HG03108 (cell line): ENCODE results near the gene ZNF764.
"Not testable (repeated sequence)": the region's sequence is repeated elsewhere in the genome, so short reads cannot be mapped to it uniquely, and the experiment has no call there.

Experiments used
- ATAC-seq: cut with Tn5 transposase; IDR thresholded peaks from one replicate; pipeline ENCODE4 v1.9.1; 2021; ENCODE audit warnings: moderate library complexity; ENCODE audit not compliant: unreplicated experiment

Gene ZNF764

DNA sequence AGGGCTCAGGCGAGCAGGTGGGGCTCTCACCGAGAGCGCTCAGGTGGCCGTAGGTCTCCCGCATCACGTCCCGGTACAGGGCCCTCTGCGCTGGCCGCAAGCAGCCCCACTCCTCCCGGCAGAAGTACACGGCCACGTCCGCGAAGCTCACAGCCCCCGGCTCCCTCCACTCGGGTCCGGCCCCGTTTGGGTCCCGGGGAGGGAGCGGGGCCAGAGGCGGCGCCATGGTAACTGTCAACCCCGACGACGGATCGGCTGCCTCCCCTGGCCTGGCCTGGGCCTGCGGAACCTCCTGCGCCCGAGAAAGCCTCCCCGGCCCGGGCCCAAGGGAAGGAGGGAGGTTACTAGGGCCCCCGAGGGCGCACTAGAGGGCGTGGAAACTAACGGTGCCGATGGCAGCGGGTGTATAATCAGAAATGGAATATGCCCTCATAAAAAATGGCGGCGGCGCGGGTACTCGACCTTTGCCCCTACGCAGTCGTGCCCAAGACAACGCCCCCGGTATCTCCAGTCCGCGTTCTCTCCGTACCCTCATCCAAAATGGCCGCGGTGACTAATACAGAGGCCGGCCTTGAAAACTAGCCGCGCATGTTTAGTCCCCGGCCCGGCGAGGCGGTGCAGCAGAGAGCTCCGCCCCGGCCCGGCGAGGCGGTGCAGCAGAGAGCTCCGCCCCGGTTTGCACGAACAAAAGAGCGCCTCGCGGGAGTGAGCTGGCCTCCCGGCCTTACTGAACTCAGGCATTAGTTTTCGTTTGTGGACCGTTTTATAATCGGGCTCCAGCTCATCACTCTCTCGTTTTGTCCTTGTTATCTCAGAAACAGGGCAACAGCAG, at the start of gene ZNF764:
ZNF764 (minus strand) TSS at position 418 of the 832 bp plus-strand sequence; CDS start at position 226, 192 bp downstream.
- peak; percentile 86 for ATAC-seq

DNA sequence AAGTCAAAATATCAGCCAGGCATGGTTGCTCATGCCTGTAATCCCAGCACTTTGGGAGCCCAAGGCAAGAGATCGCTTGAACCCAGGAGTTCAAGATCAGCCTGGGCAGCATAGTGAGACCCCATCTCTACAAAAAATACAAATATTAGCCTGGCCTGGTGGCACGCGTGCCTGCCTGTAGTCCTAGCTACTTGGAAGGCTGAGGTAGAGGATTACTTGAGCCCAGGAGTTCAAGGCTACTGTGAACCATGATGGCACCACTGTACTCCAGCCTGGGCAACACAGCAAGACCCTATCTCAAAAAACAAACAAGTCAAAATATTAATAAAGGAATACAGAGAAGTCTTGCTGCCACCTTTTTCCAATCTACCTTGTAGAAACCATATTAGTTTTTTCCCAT, 47.8 kb upstream of the ZNF764 start:
- ATAC-seq = no peak

DNA sequence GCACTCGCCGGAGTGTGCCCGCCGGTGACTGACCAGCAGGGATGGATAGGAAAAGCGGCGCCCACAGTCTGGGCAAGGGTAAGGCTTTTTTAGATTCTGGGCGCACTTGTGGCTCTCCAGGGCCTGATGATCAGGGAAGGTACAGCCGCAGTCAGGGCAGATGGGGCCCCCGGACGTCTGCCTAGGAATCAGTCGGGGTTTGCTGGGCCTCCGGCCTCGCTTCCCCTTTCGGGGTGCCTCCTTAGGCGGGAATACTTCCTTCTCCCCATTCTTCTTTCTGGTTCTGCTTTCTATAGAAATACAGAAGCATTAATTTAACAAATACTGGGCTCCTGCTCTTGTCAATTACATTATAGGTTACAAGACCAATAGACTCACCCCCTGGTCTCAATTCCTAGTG, 47.0 kb upstream of the ZNF764 start:
- no peak for ATAC-seq

DNA sequence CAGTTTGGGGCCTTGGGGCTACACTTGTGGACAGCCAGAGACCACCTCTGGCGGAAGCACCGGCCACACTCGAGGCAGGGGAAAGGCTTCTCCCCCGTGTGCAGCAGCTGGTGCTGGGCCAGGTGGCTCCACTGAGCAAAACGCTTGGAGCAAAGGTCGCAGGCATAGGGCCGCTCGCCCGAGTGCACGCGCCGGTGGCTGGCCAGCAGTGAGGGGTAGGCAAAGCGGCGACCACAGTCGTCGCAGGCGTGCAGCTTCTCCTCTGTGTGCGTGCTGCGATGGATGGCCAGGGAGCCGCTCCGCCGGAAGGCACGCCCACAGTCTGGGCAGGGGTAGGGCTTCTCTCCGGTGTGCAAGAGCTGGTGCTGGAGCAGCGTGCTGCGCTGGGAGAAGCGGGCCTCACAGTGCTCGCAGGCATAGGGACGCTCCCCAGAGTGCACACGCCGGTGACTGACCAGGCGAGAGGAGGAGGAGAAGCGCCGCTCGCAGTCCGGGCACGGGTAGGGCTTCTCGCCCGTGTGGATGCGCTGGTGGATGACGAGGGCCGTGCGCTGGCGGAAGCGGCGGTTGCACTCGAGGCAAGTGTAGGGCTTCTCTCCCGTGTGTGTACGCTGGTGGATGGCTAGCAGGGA, 46.3 kb upstream of the ZNF764 start:
- ATAC-seq = no peak

DNA sequence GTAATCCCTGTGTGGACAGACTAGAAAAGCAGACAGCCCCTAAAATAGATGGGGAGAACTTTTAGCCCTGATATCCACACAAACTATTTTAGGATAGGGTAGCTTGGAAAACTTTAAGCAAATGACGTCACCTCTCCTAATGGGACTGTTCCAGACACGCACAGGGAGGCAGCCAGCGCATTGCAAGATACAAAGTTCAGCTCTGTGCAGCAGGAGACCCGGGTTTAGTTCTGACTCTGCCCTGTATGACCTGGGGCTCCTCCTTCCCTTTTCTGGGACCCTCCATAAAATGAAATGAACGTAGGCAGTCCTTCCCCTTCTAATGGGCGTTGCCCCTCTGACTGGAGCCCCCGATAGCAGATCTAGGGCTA, 45.8 kb upstream of the ZNF764 start:
- ATAC-seq = no peak

DNA sequence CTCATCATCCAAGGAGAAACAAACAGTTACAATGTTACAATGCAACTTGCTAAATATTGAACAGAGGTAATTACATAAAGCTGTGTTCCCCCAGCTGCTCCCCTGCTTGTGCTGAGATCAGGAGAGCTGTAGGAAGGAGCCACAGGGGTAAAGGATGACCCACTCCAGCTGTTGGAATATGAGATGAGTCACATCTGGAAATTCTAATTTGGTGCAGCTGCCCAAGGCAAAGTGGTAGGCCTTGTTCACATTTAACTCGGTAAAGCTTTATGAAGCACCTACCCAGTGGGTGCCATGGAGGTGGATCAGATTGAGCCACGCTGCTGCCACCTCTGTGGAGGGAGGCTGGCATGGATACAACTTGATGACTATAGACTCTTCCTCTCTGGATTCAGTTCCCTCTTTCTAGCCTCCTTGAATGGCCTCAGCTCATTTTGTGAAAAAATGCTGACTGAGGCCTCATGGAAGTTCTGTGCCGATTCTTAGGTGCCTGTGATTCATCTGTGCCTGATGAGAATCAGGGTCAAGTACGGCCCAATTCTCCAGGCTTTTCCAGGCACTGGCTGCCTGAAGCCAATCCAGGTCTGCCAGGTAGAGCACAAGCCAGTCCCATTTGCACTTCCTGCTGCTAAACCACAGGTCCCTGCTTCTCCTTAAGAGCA, 44.6 kb upstream of the ZNF764 start:
- no peak for ATAC-seq

DNA sequence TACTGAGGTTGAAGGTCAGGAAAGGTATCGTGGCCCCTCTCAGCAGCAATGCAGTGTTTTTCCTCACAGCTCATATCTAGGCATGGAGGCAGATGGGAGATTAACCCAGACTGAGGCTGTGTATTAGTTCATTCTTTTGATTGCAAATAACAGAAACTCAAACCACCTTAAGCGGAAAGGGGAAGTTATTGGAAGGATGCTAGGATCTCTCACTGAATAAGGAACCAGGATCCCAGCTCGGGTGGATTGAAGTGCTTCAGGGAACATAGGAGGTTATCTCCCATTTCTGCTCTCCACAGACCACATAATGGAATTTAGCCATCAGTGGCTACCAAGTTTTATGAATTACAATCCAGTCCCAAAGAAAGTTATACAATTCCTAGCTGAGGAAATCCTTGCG, 43.8 kb upstream of the ZNF764 start:
- no peak for ATAC-seq

DNA sequence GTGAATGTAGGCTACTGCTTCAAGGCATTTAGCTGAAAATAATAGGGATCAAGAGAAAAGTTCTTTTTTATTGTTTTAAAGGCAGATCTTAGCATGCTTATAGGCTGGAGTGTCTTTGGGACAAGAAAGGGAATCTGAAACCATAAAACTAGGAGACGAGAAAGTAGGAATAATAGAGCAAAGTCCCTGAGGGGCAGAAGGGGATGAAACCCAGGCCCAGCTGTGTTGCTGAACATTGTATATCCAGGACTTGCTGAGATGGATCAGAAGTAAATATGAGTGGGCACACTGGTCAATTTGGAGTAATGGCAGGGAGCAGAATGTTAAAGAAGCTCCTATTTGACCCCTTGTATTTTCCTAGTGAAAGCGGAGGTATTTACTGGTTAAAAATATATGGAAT, 42.8 kb upstream of the ZNF764 start:
- ATAC-seq = no peak

DNA sequence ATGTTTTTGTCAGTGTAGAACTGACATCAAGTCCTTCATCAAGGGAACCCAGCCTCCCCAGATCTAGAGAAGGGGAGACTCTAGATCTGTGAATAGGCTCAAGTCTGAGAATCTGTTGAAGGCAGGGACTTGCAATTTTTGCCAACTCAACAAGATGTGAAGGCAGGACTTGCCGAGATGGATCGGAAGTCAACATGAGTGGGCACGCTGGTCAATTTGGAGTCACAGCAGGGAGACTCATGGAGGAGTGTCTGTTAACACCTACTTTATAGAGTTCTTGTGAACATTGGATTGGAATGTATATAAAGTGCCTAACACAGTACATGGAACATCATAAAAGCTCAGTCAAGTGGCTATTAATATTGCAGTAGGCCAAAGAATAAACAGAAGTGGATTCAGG, 42.0 kb upstream of the ZNF764 start:
- ATAC-seq = no peak

DNA sequence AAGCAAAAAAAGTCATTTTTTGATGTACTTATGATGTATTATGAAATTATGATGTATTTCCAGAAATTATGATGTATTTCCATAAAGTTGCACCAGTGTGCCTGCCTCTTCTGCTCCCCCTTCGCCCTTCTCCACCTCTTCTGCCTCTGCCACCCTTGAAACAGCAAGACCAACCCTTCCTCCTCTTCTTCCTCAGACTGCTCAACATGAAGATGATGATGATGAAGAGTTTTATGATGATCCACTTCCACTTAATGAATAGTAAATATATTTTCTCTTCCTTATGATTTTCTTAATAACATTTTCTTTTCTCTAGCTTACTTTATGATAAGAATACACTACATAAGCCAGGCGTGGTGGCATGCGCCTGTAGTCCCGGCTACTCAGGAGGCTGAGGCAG, 34.7 kb upstream of the ZNF764 start:
- no peak for ATAC-seq

DNA sequence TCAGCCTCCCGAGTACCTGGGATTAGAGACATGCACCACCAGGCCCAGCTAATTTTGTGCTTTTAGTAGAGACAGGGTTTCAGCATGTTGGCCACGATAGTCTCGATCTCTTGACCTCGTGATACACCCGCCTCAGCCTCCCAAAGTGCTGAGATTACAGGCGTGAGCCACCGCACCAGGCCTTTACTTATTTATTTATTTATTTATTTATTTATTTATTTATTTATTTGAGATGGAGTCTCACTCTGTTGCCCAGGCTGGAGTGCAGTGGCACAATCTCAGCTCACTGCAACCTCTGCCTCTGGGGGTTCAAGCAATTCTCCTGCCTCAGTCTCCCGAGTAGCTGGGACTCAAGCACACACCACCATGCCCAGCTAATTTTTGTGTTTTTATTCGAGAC, 32.7 kb upstream of the ZNF764 start:
- not testable (repeated sequence) for ATAC-seq

DNA sequence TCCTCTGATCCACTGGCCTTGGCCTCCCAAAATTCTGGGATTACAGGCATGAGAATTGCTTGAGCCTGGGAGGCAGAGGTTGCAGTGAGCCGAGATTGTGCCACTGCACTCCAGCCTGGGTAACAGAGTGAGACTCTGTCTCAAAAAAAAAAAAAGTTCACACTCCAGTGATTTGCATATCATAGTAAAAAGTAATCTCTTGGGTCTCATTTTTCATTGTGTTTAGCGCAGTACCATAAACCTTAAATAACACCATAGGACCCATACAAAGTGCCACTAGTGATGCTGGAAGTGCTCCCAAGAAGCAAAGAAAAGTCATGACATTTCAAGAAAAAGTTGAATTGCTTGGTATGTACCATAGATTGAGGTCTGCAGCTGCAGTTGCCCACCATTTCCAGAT, 31.4 kb upstream of the ZNF764 start:
- not testable (repeated sequence) for ATAC-seq

DNA sequence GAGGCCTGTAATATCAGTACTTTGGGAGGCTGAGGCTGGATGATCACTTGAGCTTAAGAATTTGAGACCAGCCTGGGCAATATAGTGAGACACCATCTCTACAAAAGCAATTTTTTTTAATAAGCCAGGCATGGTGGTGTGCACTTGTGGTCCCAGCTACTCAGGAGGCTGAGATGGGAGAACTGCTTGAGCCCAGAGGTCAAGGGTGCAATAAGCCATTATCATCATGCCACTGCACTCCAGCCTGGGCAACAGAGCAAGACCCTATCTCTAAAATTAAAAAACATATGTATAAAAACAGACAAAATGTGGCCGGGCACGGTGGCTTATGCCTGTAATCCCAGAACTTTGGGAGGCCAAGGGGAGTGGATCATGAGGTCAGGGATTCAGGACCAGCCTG, 30.5 kb upstream of the ZNF764 start:
- no peak for ATAC-seq

DNA sequence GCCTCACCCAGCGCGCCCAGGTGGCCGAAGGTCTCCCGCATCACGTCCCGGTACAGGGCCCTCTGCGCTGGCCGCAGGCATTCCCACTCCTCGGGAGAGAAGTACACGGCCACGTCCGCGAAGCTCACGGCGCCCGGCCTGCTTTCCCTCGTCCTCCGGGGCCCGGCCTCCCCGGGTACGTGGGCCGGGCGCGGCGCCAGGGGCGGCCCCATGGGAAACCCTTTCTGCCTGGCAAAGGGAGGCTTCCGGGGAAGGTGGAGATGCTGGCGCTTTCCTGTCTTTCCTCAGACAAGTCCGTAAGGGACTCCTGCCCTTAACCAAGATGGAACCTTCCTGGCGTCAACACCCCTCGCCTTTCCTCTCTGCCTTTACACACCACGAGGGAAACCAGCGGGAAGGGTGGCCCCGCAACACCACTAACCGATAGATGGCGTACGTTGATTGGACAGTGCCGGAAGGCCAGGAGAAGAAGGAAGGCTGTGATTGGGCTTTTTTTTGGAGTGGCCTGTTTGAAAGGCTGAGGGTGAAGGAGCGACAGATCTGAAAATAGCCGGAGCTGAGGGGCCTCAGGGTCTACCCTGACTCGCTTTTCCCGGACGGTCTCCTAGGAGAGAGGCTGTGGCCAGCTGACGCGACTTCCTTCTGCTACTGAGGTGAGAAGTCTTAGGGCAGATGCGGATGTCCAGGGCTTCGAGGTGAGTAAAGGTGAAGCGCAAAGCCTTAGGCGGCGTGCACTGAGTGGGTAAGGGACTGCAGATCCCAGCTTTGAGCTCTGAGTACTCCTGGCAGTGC, 27.4 kb upstream of the ZNF764 start, which contains the start of gene ZNF785:
ZNF785 (minus strand) TSS at position 298 of the 792 bp plus-strand sequence; CDS start at position 212, 86 bp downstream.
- peak; percentile 91 for ATAC-seq

DNA sequence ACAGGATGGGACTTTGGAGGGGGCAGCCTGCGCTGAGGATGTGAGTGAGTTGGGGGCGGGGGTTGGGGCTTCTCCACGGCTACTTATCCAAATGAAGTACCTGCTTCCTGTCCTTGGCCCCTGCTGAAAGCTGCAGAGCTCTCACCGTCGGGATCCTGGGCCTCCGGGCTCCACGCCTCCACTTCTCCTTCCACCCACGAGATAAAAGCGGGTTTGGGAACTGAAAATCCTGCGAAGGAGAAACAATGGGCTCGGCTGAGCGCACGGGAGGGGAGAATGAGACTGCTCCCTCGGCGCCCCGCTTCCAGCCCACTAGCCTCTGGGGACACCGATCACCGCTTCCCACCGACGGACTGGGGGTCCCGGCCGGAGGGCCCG, 26.8 kb upstream of the ZNF764 start:
- ATAC-seq = no peak

DNA sequence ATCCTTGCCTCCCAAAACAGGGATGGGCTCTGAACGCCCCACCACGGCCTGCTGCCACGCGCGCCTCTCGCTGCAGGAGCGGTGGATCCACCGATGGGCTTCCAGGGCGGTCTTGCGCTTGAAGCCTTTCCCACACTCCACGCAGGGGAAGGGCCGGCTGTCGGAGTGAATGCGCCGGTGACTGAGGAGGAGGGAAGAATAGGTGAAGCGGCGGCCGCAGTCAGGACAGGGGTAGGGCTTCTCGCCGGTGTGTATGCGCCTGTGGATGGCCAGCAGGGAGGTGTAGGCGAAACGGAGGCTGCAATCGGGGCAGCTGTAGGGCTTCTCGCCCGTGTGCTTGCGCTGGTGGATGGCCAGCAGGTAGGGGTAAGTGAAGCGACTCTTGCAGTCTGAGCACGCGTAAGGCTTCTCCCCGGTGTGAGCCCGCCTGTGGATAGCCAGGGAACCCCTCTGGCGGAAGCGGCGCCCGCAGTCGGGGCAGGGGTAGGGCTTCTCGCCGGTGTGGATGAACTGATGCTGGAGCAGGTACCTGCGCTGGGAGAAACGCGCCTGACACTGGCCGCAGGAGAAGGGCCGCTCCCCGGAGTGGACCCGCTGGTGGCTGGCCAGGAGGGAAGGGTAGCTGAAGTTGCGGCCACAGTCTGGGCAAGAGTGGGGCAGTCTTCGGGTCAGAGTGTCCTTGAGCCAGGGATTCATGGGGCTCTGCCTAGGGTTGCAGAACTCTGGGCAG, 24.6 kb upstream of the ZNF764 start:
- ATAC-seq = no peak

DNA sequence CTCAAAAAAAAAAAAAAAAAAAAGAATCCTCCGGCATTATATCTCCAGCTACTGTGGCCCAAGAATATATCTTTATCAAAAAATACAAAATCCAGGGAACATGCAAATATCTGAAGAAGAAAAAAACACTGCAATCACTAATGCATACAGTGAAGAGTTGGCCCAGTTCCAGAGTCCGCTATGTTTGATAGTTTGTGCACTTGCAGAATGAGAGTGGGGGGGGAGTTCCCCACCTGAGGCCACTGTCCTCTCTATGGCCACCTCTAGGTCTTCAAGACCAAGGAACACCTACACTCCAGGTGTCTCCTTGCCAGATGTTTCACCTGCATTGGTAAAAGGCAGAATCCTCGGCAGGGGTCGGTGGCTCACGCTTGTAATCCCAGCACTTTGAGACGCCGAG, 23.3 kb upstream of the ZNF764 start:
- ATAC-seq = no peak

DNA sequence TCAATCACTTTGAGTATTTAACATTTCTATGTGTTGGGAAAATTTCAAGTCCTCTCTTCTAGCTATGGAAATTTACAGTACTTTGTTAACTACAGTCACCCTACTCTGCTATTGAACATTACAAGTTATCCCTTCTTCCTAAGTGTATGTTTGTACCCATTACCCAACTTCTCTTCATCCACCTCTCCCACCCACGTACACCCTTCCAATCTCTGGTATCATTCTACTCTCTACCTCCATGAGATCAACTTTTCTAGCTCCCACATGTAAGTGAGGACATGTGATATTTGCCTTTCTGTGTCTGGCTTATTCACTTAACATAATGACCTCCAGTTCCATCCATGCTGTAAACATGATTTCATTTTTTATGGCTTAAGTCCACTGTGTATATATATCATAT, 16.5 kb upstream of the ZNF764 start:
- ATAC-seq = no peak

DNA sequence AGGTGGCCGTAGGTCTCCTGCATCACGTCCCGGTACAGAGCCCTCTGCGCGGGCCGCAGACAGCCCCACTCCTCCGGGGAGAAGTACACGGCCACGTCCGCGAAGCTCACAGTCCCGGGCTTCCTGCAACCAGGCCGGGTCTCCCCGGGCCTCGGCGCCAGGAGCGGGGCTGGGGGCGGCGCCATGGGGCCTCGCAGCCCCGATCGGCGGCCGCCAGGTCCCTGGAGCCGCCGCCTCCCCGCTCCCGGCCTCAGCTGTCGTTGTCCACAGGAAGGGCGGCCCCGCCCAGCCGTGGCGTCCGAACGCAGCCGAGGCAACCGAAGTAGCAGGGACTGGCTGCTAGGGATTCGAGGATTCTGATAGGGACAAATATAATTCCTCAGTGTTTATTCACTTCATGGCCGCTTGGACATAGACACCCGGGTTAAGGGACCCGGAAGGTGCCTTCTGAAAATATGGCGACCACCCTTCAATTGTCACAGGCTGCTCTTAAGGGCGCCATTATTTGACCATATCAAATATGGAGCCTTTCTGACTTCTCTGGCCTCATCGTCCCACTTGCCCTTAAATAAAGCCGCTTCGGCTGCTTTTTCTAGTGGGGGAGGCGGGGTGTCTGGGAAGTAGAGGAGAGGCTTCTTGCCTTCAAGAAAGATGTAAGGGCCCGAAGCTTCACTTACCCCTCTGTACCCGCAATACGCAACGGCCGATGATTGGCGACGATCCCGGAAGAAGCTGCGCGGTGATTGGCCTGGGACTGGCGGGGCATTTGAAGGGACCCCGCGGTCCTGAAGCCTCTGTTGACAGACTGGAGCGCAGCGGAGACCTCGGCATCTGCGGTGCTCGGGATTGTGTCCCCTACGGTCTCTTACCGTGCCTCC, 13.5 kb upstream of the ZNF764 start, which contains the start of gene ZNF688:
ZNF688 (minus strand) TSS at position 270 of the 878 bp plus-strand sequence; CDS start at position 185, 85 bp downstream.
- peak; percentile 70 for ATAC-seq
